Central memory CD4-positive, alpha-beta T cell (primary cell): ENCODE results near the gene TASP1.

Source experiments
- DNase-seq: peaks from one replicate; pipeline ENCODE4 v3.0.0; 2022

The TASP1 gene

DNA sequence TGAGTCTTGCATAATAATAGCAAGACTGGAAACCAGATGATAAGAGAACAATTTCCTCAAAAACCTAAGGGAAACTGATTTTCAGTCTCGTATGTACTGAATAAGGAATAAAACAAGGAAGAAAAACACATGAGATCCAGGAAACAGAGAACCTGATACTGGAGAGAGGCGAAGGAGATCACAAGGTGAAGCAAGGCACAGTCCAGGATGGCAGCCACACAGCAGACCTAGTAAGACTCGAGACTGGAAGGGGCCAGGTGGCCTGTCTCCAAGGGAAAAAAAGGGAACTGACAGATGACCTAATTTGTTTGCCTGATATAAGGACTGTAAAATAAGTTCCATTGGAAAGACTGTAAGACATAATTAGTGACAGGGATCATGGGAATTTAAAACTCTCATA, 71.1 kb downstream of the TASP1 start:
- no peak for DNase-seq

- DNase-seq: no peak
These were observed 74.9 kb downstream of the TASP1 start for GRCh38 chr20:13563854-13564253.

- no peak for DNase-seq
These were observed 84.0 kb downstream of the TASP1 start for GRCh38 chr20:13554706-13555105.

- DNase-seq: no peak
These were observed 84.7 kb downstream of the TASP1 start for GRCh38 chr20:13554076-13554475.

GRCh38 chr20:13552061-13552460, 86.7 kb downstream of the TASP1 start:
- DNase-seq: no peak

- DNase-seq: no peak
These were observed 89.3 kb downstream of the TASP1 start for GRCh38 chr20:13549451-13549850.

- DNase-seq: peak; percentile 12
These were observed 92.1 kb downstream of the TASP1 start for GRCh38 chr20:13546497-13547131.

GRCh38 chr20:13545790-13546189, 92.9 kb downstream of the TASP1 start:
- no peak for DNase-seq

- no peak for DNase-seq
These were observed 94.9 kb downstream of the TASP1 start for GRCh38 chr20:13543783-13544182.

GRCh38 chr20:13535627-13536026, 103.1 kb downstream of the TASP1 start:
- no peak for DNase-seq

DNA sequence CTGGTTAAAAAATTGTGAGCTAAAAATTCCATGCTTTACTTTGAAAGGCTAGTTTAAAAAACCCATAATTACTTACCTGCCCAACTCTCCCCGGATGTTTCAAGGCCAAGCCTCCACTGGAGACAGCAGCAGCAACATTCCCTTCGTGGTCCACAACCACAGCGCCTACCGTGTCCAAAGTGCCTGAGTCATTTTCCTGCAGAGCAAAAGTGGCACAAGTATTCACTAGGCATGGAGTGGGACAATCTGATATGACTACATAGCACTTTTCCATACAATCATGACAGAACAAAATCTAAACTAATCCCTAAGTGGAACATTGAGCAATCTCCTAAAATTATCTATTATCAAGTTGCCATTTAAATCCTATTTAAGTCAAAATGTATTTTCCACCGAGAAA, 104.8 kb downstream of the TASP1 start:
- no peak for DNase-seq

DNA sequence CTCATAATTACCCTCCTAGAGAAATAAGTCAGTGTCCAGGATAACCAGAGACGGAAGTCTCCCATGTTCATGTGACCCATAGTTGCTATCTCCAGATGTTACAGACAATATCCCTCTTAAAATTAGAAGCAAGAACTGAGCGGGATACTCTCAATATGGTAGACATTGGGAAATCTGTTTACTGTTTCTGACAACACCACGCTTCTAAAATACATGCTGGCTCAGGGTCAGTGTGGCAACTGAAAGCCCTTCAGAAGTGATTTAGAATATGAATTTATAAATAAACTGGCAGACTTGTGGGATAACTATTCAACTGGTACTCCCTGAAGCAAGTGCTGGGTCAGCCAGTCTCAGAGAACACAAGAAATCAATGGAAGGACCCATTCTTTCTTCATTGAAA, 108.6 kb downstream of the TASP1 start:
- no peak for DNase-seq

DNA sequence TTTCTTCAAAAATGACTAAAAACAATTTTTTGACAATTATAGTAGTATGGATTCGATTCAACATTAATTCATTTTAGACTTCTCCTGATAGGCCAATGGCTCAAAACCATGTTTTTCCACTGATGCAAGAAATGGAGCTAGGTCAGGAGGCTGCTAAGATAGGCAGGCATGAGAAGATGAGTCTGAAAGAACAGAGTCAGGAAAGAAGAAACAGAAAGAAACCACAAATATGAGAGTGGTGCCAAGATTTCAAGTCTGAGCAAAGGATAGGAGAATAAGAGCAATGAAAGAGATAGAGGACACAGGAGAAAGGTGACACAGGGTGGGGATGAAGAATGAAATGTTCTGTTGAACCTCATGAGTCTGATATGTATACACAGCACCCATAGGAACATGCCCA, 112.2 kb downstream of the TASP1 start:
- DNase-seq: no peak

- DNase-seq: no peak
These were observed 113.3 kb downstream of the TASP1 start for GRCh38 chr20:13525225-13525940.

GRCh38 chr20:13524339-13524738, 114.4 kb downstream of the TASP1 start:
- no peak for DNase-seq

DNA sequence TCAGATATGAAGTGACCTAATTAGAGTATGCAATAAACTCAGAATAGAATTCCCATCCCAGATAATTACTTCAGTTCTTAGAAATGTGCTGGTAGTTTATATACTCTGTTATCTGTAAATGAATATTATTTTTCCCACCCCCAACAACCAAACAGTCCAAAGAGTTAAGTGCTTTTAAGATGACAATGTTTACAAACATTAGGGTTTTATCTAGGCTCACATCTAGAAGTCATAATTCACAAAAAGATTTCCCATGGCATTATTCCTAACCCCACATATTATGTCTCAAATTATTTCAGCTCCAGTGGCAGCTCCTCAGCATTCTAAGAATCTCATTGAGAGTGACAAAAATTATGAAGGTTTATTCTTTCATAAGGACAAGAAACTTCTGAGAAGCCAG, 120.9 kb downstream of the TASP1 start:
- DNase-seq: no peak

DNA sequence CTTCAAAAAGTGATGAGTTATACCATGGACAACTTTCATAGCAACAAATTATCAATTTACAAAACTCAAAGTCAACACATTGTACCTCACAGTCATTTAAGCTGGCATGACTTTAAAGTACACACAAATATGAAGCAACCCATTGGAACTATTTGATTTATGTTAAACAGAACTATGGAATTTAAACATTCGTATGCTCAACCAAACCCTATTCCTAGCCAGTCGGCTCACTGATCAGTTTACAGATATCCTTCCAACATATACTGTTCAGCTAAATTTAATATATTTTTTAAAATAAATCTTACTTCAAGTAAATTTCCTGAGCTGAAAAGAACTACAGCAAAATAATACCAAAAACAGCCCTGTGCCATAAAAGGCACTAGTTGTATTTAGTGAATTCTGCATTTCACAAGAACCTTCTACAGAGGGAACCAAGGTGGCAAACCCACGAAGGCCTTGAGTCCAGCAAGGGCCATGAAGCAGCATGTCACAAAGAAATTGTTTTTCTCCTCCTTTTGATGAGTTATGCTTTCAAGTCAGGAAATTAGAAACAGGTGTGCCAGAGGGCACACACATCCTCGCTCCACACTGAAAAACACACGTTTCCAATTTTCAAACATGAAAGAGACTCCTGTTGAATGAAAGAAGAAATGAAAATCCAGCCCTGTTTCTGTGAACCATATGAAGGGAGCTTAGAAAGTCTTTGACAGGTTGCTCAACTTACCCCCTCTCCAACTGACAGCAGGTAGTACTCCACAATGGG, 122.8 kb downstream of the TASP1 start:
- DNase-seq: no peak

DNA sequence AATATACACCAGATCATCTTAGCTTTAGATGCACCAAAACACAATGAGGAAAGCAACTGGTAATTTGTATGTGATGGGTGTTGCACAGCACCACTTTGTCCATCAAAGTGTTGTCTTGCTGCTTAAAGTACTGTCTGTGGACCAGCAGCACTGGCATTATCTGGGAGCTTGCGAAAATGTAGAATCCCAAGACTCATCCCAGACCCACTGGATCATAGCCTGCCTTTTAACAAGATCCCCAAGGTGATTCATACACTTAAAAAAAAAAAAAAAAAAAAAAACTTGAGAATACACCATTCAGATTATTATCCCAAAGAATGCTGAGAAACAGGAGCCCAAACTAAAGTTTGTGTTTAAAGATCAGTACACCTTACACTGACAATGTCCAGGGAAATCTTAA, 123.4 kb downstream of the TASP1 start:
- no peak for DNase-seq

DNA sequence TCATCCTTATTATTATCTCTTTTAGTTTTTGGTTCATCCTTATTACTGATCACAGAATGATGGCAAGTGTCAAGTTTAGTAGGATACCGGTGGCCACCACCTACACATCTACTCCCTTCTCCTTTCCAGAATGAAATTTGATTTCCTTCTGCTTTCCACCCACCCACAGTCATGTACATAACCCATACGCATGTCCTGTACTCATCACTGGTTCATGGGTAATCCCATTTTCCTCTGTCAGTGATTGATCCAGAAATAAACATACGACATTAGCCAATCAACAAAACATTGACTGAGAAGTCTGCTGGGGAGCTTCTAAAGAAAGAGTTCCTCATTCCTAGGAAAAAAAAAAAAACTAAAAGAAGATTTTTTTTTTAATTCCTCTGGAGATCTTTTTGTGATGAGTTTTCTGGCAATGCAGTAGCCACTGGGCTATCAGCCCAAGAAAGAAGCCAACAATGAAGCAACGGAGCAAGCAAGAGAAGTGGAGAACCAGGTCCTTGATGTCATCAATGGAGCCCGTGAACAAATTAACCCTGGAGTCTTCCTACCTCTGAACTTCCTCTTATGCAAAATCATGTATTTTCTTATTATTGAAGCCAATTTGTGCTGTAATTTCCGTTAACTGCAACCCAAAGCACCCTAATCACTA, 127.8 kb downstream of the TASP1 start:
- DNase-seq: no peak

DNA sequence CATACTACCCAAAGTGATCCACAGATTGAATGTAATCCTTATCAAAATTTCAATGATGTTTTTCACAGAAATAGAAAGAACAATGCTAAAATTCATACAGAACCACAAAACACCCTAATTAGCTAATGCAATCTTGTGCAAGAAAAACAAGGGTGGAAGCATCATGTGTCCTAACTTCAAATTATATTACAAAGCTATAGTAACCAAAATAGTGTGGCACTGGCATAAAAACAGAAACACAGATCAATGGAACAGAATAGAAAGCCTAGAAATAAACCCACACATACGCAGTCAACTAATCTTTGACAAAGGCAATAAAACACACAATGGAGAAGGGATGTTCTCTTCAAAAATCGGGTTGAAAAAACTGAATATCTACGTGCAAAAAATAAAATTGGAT, 131.1 kb downstream of the TASP1 start:
- no peak for DNase-seq

DNA sequence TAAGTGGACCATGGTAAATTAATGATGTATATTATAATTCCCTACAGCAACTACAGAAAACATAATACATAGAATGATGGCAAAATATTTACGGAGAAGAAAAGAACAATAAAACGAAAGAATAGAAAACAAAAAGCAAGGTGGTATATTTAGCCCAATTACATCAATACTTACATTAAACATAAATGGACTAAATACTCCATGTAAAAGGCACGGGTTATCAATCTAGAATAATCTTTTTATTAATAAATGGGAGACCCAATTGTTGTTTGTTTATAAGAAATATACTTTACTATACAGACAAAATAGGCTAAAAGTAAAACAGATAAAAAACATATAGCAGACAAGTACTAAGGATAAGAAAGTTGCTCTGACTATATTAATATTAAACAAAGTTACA, 137.2 kb downstream of the TASP1 start:
- no peak for DNase-seq

GRCh38 chr20:13494019-13494418, 144.7 kb downstream of the TASP1 start:
- no peak for DNase-seq

GRCh38 chr20:13493143-13493542, 145.6 kb downstream of the TASP1 start:
- DNase-seq: no peak
